ENCODE measurements around the gene GUCA1A.
"Not testable (repeated sequence)": the region's sequence is repeated elsewhere in the genome, so short reads cannot be mapped to it uniquely, and the experiment has no call there.

Gene GUCA1A

GRCh38 chr6:42148058-42148457, 25.1 kb upstream of the GUCA1A start:
- no peak for DNase-seq

GRCh38 chr6:42150254-42150653, 22.9 kb upstream of the GUCA1A start:
- no peak for DNase-seq

- DNase-seq = no peak
These were observed 21.1 kb upstream of the GUCA1A start for GRCh38 chr6:42152024-42152423.

GRCh38 chr6:42152528-42153213, 20.5 kb upstream of the GUCA1A start:
- not testable (repeated sequence) for DNase-seq

GRCh38 chr6:42153921-42154320, 19.2 kb upstream of the GUCA1A start:
- DNase-seq = no peak

- DNase-seq = no peak
These were observed 18.5 kb upstream of the GUCA1A start for GRCh38 chr6:42154461-42155209.

- no peak for DNase-seq
These were observed 17.9 kb upstream of the GUCA1A start for GRCh38 chr6:42155293-42155692.

GRCh38 chr6:42156638-42157037, 16.5 kb upstream of the GUCA1A start:
- no peak for DNase-seq

- no peak for DNase-seq
These were observed 15.2 kb upstream of the GUCA1A start for GRCh38 chr6:42158011-42158410.

GRCh38 chr6:42158631-42159030, 14.5 kb upstream of the GUCA1A start:
- no peak for DNase-seq

- no peak for DNase-seq
These were observed 13.6 kb upstream of the GUCA1A start for GRCh38 chr6:42159431-42160024.

- DNase-seq = no peak
These were observed 10.8 kb upstream of the GUCA1A start for GRCh38 chr6:42162384-42162783.

- DNase-seq = no peak
These were observed 10.4 kb upstream of the GUCA1A start for GRCh38 chr6:42162812-42163211.

GRCh38 chr6:42163981-42164380, 9.2 kb upstream of the GUCA1A start:
- DNase-seq = no peak

GRCh38 chr6:42165016-42165415, 8.1 kb upstream of the GUCA1A start:
- DNase-seq = no peak

- DNase-seq = peak; percentile 40
These were observed 6.6 kb upstream of the GUCA1A start for GRCh38 chr6:42166444-42167141.

GRCh38 chr6:42168650-42169049, 4.5 kb upstream of the GUCA1A start:
- no peak for DNase-seq

GRCh38 chr6:42169780-42170179, 3.4 kb upstream of the GUCA1A start:
- not testable (repeated sequence) for DNase-seq

GRCh38 chr6:42171813-42172581, 1.2 kb upstream of the GUCA1A start:
- no peak for DNase-seq

- no peak for DNase-seq
These were observed 2.7 kb downstream of the GUCA1A start for GRCh38 chr6:42175860-42176259.

- DNase-seq = no peak
These were observed 3.8 kb downstream of the GUCA1A start for GRCh38 chr6:42176981-42177380.

GRCh38 chr6:42177514-42178364, 4.6 kb downstream of the GUCA1A start:
- no peak for DNase-seq

Measured in NCI-H1048 (cell line).